Vagina (tissue), 2 donors: Measurements from ENCODE around the gene MAST2. TPM values are rescaled to one million over a fixed set of nuclear protein-coding genes. Genes with fewer than 3 reads are reported as not detected.

Experiments used
- DNase-seq, 2 donors: peaks; one replicate each; pipeline ENCODE4 v3.0.0-alpha.2; 2017; ENCODE audit errors: extremely low spot score in 2 of 2
- H3K27ac ChIP-seq: fragments of 200-600 bp; sonication (generic); one replicate; pipeline ENCODE4 v1.5.1; 2019
- H3K27me3 ChIP-seq: fragments of 200-600 bp; sonication (generic); one replicate; pipeline ENCODE4 v1.5.1; 2019
- H3K36me3 ChIP-seq, 2 donors: fragments of 200-600 bp; sonication (generic); one replicate each; pipeline ENCODE4 v1.5.1; 2017 to 2019
- H3K4me1 ChIP-seq: fragments of 200-600 bp; sonication (generic); one replicate; pipeline ENCODE4 v1.5.1; 2019
- H3K4me3 ChIP-seq, 2 donors: fragments of 200-600 bp; sonication (generic); 1 replicate in 1 of 2; 2 replicates in 1 of 2; pipeline ENCODE4 v1.5.1; 2016 to 2019
- H3K9me3 ChIP-seq: fragments of 200-600 bp; sonication (generic); one replicate; pipeline ENCODE4 v1.5.1; 2019
- POLR2A ChIP-seq, 2 donors: fragments of 450-650 bp; IDR thresholded peaks; one replicate each; pipeline ENCODE4 v1.6.1; 2017; ENCODE audit warnings: antibody characterized with exemption in 2 of 2, mild to moderate bottlenecking in 2 of 2, moderate library complexity in 2 of 2
- POLR2AphosphoS5 ChIP-seq, 2 donors: sonication (generic); formaldehyde crosslinking; IDR thresholded peaks; one replicate each; pipeline ENCODE4 v1.9.0; 2017; ENCODE audit warnings: antibody characterized with exemption in 2 of 2, mild to moderate bottlenecking in 2 of 2, low read depth in 1 of 2; ENCODE audit not compliant: insufficient read depth in 1 of 2
- intact Hi-C: fragments of 100-400 bp; cut with DNase I; formaldehyde crosslinking; loops from one replicate; pipeline ENCODE4 v1.15.1; 2023
- total RNA-seq: library from RNA; depleted of rRNA; stranded (reverse); fragments of >200 nt; gene quantifications from one replicate; pipeline ENCODE4 v1.2.3, GENCODE V29; 2016
- TF ChIP-seq, protein P1 (sequence below), 3 experiments: fragments of 450-650 bp in 2 of 3; fragments of 200-600 bp in 1 of 3; sonication (generic) in 1 of 3; IDR thresholded peaks; one replicate each; pipeline ENCODE4 v1.5.1; 2017 to 2019; ENCODE audit warnings: antibody characterized with exemption in 3 of 3, mild to moderate bottlenecking in 2 of 3, moderate library complexity in 2 of 3

The MAST2 gene
- total RNA-seq, 1 donor from 2014 or later = 28.2 TPM

DNA sequence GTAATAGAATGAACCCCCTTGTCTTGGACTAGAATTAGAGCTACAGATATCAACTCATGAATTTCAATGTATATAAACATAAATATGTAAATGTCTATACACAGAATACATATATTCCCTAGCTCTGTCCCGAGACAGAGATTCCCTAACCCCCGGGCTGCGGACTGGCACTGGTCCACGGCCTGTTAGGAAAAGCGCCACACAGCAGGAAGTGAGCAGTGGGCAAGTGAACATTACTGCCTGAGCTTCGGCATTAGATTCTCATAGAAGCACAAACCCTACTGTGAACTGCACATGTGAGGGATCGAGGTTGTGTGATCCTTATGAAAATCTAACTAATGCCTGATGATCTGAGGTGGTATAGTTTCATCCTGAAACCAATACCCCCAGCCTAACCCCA lies 277.8 kb downstream of the MAST2 start:
- Histone ChIP-seq H3K4me1 (no peaks in the 10 kb centered on the region), H3K9me3 (no peaks in the 10 kb centered on the region), H3K27me3 (no peaks in the 10 kb centered on the region), H3K4me3 (no peak overlapping the region), H3K36me3 (no peaks in the 10 kb centered on the region), H3K27ac (no peak overlapping the region)
- DNase-seq = no peak
- TF ChIP-seq, protein P1, sequence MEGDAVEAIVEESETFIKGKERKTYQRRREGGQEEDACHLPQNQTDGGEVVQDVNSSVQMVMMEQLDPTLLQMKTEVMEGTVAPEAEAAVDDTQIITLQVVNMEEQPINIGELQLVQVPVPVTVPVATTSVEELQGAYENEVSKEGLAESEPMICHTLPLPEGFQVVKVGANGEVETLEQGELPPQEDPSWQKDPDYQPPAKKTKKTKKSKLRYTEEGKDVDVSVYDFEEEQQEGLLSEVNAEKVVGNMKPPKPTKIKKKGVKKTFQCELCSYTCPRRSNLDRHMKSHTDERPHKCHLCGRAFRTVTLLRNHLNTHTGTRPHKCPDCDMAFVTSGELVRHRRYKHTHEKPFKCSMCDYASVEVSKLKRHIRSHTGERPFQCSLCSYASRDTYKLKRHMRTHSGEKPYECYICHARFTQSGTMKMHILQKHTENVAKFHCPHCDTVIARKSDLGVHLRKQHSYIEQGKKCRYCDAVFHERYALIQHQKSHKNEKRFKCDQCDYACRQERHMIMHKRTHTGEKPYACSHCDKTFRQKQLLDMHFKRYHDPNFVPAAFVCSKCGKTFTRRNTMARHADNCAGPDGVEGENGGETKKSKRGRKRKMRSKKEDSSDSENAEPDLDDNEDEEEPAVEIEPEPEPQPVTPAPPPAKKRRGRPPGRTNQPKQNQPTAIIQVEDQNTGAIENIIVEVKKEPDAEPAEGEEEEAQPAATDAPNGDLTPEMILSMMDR (IDR thresholded peaks at IDR 0.05) = no peak
- TF ChIP-seq POLR2AphosphoS5 (IDR thresholded peaks at IDR 0.05; ENCODE audit: insufficient read depth in 1 of 2, low read depth in 1 of 2) = no peak
- no peak for TF ChIP-seq POLR2A (IDR thresholded peaks at IDR 0.05)
- intact Hi-C loops = no loop called here

DNA sequence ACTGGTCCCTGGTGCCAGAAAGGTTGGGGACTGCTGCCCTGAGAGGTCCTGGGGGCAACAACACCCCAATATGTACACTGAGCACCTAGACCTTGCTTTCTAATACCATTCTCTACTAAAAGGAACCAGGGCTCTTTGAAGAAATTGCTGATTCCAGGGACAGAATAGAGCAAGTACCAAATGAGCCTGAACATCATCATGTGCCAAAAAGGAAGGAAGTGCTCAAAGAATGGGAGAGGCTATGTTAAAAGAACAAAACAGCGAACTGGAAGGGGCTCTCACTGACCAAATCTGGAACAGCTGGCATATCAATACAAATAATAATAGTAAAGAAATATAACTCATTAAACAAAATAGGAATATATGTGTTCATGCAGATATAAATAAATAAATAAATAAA lies 278.2 kb downstream of the MAST2 start:
- Histone ChIP-seq H3K36me3 (no peaks in the 10 kb centered on the region), H3K9me3 (no peaks in the 10 kb centered on the region), H3K4me1 (no peaks in the 10 kb centered on the region), H3K27ac (no peak overlapping the region), H3K27me3 (no peaks in the 10 kb centered on the region), H3K4me3 (no peak overlapping the region)
- no peak for DNase-seq
- TF ChIP-seq POLR2A (IDR thresholded peaks at IDR 0.05) = no peak
- intact Hi-C loops = no loop called here

DNA sequence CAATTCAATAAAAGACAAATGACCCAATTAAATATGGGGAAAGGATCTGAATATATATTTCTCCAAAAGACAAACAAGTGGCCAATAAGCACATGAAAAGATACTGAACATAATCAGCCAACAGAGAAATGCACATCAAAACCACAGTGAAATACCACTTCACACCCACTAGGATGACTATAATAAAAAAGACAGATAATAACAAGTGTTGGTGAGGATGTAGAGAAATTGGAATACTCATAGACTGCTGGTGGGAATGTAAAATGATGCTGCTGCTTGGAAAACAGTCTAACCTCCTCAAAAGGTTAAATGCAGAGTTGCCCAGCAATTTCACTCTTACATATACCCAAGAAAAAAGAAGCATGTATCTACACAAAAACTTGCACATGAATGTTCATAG lies 280.2 kb downstream of the MAST2 start:
- Histone ChIP-seq H3K27ac (no peak overlapping the region), H3K4me3 (no peak overlapping the region), H3K4me1 (no peaks in the 10 kb centered on the region), H3K27me3 (no peaks in the 10 kb centered on the region), H3K9me3 (no peaks in the 10 kb centered on the region), H3K36me3 (no peaks in the 10 kb centered on the region)
- no peak for TF ChIP-seq POLR2AphosphoS5 (IDR thresholded peaks at IDR 0.05; ENCODE audit: insufficient read depth in 1 of 2, low read depth in 1 of 2)
- TF ChIP-seq, protein P1 (IDR thresholded peaks at IDR 0.05) = no peak
- TF ChIP-seq POLR2A (IDR thresholded peaks at IDR 0.05) = no peak
- intact Hi-C loops = no loop called here
- DNase-seq = no peak

DNA sequence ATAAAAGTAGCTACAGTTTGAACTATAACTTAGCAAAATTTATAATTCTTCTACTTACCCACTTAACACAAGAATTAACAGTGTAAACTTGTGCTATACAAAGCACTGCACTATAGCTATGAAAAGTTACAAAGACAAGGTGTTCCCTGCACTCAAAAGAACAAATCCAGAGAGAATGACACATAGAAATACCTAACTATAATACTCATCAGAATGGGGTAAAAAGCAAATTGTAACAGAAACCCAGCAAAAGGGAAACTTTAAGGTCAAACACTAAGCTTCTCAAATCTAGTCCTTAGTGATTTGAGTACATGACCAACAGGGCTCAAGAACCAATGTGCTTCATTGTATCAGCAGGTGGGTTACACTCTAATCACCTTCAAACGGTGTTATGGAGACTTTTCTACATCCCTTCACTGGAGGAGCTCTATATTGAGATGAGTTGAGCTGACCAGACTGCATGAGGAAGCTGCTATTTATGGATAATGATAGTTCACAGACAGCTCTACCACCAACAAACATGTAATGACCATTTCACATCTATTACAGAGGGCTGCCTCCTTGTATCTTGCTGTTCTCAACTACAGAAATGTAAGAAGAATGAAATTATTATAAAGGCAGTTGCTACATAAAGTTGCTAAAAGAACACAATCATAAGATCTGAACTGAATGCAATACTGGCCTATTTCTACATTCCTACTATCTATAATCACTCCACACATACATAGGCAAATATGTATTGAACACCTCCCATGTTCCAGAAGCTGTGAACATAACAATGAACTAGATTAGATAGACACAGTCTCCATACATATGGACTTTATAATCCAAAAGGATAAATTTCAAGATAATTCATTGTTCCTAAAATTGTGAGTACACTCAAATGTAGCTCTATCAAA lies 281.4 kb downstream of the MAST2 start:
- intact Hi-C loops = no loop called here
- no peak overlapping the region for H3K4me3 ChIP-seq
- no peaks in the 10 kb centered on the region for H3K9me3 ChIP-seq
- no peak overlapping the region for H3K27ac ChIP-seq
- DNase-seq = no peak
- H3K4me1 ChIP-seq = no peaks in the 10 kb centered on the region
- H3K36me3 ChIP-seq = no peaks in the 10 kb centered on the region
- TF ChIP-seq, protein P1 (IDR thresholded peaks at IDR 0.05) = no peak
- TF ChIP-seq POLR2A (IDR thresholded peaks at IDR 0.05) (no peak), POLR2AphosphoS5 (IDR thresholded peaks at IDR 0.05; ENCODE audit: insufficient read depth in 1 of 2, low read depth in 1 of 2) (no peak)
- no peaks in the 10 kb centered on the region for H3K27me3 ChIP-seq

Other genes with a start within 250 kb of the MAST2 start
- gene NASP, start 219.6 kb upstream of the MAST2 start, total RNA-seq = 57.9 TPM
- 1.5 TPM for gene CCDC17, start 179.6 kb upstream of the MAST2 start, total RNA-seq
- gene GPBP1L1, start 117.1 kb upstream of the MAST2 start, total RNA-seq = 109 TPM
- gene TMEM69, start 115.4 kb upstream of the MAST2 start, total RNA-seq = 13.3 TPM
- gene IPP, start 53.0 kb upstream of the MAST2 start, total RNA-seq = 5.6 TPM